Left cardiac atrium (tissue), 4 donors: ENCODE results near the gene KRT80. TPM values are rescaled to one million over a fixed set of nuclear protein-coding genes. Genes with fewer than 3 reads are reported as not detected.

Experiments used
- ATAC-seq, 2 donors: fragments of 200-7000 bp; cut with Tn5 transposase; one replicate each; pipeline ENCODE4 v1.9.1; 2020; ENCODE audit warnings: mild to moderate bottlenecking in 2 of 2, moderate library complexity in 2 of 2
- DNase-seq: peaks from one replicate; pipeline ENCODE4 v3.0.0-alpha.2; 2020
- intact Hi-C, 2 donors: fragments of 100-400 bp; cut with DNase I; formaldehyde crosslinking; loops; one replicate each; pipeline versions ENCODE4 v1.14.1 to v1.15.1; 2022 to 2023
- total RNA-seq, 2 donors: library from RNA; stranded (reverse); fragmentation: NEBNext Ultra II Directional; extraction: Animal tissue kit (Norgen Biotek cat#: 25700); gene quantifications; one replicate each; pipeline ENCODE4 v1.2.1, GENCODE V29; 2021
- donor health status: DM: no; HTN: yes; CAD: no.
- donor health status: DM: no; HTN: yes; CAD: no; lungs with severe emphysema.
- donor health status: DM: yes; HTN: yes; CAD: no.
- donor health status: Dilated cardiomyopathy.

KRT80 gene
- total RNA-seq, 2 donors from 2014 or later: 0.44 TPM; not detected in 1

DNA sequence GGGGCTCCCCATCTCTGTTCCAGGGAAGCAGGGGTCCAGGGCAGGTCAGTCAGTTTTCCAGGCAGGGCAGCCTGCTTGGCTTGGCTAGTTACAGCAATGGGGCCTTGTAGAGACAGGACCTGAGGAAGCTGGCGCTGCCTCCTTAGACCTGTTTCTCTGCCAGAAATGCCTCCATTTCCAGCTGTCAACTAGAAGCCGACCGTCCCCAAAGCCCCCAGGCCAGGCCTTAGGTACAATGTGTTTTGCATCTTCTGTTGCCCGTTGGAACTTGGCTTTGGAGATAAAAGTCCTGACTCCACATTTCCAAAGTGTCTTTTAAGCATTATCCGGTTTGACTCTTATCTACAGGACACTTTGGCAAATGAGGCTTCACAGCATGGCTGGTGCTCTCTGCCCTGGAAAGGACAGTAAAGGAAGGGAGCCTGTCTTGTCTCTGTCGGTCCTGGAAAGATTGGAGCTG is 42.6 kb downstream of the KRT80 start:
- ATAC-seq: no peak
- intact Hi-C loops: no loop called here
- DNase-seq: no peak

DNA sequence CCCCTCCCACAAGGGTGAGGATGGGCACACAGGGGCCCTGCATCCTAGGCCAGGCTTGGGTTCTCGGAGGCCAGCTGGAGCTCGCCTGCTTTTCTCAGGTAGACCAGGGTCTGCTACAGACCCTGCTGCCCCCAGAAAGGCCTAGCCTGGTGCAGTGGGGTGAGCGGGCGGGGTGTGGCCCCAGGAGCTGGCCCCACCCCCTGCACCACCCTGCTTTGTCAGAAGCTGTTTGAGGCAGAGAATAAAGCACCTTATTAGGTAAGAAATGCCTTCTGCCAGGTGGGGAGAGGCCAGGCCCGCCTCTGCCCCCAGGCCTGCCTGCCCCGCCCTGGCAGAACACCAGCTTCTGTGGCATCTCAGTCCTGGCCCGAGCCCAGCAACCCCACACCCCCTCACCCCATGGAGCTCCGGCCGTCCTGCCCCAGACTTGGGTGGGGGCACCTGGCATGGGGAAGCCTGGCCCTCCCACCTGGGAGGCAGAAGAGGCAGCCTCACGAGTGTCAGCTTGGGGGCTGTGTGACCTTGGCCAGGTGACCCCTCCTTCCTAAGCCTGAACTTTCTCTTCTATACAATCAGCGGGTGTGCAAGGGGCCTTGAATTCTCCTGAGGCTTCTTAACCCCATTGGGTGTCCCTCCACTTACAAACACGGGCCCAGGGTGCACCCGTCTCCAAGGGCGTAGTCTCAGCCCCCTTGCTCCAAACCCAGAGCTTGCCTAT is 43.2 kb downstream of the KRT80 start:
- peak in 1 of 2 donors; percentile 2 for ATAC-seq
- no peak for DNase-seq
- intact Hi-C loops: no loop called here

DNA sequence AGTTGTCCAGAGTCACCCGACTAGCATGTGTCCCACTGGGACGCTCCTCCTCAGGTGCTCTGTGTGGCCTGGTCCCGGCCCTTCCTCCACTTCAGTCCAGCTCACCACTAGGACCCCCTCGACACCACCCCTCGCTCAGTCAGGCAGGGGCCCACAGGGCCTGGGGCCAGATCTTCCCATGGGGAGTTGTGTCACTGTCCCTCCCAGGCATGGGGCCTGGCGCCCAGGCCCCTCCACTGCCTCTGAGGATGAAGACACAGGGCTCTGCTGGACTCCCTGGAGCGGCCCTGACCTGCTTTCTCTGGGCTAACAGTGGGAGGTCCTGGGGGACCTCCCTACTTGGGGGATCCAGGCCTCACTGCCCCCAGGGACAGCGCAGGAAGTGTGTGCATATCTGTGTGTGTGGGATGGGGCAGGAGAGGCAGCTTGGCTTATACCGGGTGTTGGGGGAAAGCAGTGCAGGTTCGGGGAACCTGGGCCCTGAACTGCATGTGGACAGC is 43.8 kb downstream of the KRT80 start:
- DNase-seq: no peak
- intact Hi-C loops: no loop called here
- ATAC-seq: no peak

DNA sequence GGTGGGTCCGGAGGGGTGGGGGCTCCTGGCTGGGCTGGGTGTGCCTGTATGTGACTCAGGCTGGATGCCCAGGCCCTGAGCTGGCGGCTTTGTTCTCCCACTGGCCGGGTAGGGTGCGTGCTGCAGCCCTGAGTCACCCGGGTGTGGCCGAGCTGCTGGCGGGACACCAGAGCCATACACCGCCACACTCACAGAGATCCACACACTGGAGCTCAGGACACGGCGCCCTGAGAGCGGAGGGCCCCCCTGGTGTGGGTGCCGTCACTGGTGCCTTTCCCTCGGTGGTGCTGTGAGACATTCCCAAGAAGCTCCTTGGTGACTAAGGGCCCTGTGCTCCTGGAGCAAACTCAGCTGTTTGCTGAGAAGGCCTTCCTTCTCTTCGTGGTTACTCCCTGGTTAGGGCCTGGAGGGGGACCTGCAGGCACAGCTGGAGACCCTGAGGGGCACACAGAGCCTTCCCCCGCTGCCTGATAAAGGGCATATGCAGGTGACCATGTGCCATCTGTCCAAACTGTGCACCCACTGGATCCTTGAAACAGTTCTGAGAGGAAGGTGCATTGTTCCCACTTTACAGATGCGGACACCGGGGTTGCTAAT is 44.3 kb downstream of the KRT80 start:
- ATAC-seq (peak; percentile 70 to 90), DNase-seq (peak; percentile 94)
- intact Hi-C loops: no loop called here

DNA sequence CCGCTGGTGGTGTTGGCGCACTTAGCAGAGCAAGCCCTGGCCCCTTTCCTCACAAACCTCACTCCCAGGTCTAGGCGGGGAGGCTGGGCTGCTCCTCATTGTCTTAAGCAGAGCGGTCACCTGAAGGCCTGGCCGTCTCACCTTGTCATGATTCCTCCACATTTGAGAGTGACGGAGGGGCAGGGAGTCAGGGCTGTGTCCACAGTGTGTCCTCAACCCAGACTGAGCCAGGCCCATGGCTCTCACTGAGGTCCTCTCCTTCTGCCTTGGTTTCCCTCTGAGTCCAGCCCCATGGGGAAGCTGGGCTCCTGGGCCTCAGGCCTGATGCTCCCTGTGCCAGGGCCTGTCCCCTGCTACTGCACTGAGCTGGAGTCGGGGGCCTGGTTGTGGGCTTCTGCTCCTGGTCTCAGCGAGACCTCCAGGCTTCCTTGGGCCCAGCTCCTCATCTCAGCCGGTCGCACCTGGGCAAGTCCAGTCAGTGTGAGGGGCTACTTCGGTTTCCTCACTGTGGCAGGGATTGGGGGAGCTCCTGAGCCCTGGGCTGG is 44.9 kb downstream of the KRT80 start:
- no peak for DNase-seq
- ATAC-seq: no peak
- intact Hi-C loops: no loop called here

DNA sequence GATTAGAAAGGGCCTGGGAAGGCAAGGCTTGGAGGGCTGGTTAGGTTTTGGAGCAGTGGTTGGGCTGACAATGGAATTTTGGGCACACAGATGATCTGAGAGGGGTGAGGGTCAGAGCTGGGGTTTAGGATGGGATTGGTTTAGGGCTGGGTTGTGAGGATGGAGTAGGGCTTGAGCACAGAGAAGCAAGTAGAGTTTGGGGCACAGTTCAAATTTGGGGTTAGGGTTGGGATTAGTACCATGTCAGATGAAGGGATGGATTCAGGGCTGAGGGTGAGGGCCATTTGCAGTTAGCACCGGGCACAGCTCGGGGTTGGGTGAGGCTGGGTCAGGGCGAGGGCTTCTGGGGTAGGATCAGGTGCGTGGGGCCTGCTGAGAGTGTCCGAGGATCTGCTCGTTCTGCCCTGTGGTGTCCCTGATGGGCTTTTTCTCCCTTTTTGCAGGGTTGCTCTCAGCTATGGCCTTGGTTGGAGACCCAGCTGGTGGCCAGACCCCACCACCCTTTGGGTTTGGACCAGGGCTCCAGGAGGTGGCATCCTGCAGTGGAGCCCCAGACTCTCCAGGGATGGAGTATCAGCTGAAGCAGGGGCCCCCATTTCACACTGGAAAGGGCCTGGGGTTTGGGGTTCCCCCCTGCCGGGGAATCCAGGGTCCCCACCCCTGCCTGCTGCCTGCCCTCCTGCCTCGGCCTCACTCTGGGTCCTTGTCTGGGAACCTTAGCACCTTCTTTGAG is 45.6 kb downstream of the KRT80 start:
- ATAC-seq: no peak
- no peak for DNase-seq
- intact Hi-C loops: no loop called here

DNA sequence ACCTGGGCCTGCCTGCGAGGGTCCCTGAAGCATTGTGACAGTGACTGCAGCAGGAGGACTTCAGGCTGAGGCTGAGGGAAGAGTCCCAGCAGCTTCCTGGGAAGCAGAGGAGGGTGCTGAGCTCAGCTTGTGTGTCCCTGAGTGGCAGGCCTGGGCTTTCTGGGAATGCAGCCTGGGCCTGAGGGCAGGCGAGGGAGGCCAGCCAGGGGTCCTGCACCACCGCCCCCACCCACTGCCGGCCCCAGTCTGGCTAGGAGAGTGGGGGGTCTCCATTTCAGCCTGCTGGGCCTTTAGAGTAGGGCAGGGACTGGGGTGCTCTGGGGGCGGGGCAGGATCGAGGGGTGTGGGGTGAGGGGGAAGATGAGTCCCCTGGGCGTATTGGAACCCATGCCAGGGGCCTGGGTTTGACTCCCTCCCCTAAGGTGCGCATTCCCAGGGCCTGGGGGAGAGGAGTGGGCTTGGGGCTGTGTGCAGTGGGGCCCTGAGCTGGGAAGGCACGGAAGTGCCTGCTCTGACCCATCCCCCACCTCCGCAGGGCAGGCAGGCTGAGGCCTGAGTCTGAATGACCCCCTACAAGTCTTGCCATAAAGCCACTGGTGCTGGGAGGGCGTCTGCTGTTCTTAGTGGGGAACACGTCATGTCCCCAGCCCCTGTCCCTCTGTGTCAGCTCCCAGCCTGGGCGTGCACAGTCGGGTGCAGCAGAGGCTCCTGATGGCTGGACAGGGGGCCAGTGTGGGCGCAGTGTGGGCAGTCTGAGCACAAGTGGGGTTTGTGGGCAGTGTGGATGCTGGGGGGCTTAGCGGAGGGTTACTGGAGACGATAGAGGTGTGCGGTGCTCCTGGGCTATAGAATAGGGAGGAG is 46.4 kb downstream of the KRT80 start:
- intact Hi-C loops: no loop called here
- no peak for DNase-seq

DNA sequence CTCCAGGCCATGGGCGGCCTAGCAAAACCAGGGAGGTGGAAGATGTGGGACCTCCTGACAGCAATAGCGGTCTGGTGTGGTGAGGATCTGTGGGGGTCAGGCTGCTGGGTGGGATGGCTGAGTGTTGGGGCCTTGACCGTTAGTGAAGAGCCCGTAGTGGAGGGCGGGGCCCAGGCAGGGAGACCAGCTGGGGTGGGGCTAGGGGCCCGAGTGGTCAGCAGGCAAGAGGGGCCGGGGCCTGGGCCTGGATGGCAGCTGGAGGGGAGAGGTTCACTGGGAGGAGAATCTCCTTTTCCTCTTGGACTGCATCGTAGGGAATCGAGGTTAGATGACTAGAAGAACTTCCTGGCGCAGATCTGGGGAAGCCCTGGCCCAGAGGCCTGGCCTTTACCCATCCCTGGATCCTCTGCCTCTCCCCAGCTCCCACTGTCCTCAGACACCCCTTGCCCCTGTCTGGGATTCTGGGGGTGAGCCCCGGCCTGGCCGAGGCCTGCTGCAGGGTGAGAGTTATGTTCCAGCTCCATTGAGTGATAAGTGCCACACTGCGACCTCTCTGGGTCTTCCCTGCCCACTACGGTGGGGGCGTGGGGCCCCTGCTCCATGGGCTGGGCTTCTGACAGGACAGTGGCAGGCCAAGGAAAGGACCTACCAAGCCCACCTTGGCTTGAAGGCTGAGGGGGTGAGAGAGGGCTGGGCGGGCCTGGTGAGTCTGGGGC is 47.1 kb downstream of the KRT80 start:
- DNase-seq (no peak), ATAC-seq (no peak)
- intact Hi-C loops: no loop called here

More for the DNA sequence above, 46.4 kb downstream of the KRT80 start:
- no peak for ATAC-seq

DNA sequence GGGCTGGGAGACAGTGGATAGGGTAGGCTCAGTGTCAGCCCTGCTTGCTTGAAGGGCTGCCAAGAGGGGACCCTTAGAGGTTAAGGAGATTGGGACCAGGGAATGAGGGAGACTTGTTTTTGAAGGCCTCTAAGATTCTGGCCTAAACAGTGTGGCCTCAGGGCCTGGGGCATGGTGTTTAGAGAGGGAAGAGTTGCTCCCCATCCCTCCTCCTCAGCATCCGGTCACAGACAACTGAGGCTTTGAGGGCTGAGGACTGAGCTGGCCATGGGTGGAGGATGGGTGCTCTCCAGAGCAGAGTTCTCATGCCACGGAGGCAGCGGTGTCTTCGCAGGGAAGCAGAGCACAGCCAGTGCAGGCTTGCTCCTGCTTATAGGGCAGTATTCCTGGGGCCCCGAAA is 49.4 kb downstream of the KRT80 start:
- intact Hi-C loops: no loop called here
- DNase-seq (no peak), ATAC-seq (no peak)

DNA sequence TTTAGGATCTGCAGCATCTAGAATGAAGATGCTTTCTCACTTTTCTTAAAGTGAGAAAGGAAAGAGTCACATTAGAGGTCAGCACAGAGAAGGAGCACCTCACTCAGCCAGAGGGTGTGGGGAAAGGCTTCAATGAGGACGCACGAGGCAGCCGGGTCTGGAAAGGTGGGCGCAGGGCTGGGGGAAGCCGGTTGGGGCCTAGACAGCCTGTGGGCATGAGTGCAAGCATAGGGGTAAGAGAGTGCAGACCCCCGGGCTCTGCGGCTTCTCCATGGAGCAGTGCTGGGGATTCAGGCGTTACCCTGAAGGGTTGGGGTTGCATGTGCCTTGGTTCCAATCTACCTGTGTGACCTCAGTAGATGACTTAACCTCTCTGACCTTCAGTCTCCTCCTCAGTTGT is 49.9 kb downstream of the KRT80 start:
- no peak for DNase-seq
- intact Hi-C loops: no loop called here
- no peak for ATAC-seq

DNA sequence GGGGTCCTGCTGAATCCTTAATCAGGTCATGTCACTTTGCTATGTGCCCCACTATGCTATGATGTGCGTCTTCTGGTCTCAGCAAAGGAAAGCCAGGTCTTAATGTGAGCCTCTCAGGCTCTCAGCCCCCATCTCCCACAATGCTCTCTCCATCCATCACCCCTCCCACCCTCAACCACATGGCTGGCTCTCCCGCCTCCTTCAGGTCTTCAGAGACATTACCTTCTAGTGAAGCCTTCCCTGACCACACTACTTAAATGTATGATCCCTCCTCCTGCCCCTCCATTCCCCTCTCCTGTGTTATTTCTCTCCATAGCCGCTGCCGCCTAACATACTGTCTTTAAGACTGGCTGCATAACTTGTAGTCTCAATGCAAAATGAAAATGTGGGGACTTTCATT is 50.5 kb downstream of the KRT80 start:
- intact Hi-C loops: no loop called here
- ATAC-seq (no peak), DNase-seq (no peak)

DNA sequence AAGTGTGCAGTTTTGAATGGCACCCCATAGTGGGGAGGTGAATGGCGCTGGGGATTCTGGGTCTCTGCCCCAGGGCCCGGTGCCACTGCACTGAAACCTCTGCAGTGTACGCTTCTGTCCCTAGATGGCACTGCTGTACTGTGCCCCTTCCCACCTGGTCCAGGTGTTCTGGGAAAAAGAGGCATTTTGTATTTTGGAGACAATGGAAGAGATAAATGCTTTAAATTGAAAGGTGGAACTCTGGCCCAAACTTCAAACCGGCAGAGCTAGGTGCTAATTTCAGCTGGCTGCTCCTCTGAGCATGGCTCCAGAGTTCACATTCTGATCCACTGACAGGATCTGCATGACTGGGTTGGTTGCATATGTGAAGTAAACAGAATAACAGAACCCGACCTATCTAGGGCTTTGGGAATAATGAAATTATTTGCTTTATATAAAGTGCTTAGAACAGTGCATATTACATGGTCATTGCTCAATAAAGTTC is 52.2 kb downstream of the KRT80 start:
- DNase-seq (no peak), ATAC-seq (peak in 1 of 2 donors; percentile 60)
- intact Hi-C loops: no loop called here

DNA sequence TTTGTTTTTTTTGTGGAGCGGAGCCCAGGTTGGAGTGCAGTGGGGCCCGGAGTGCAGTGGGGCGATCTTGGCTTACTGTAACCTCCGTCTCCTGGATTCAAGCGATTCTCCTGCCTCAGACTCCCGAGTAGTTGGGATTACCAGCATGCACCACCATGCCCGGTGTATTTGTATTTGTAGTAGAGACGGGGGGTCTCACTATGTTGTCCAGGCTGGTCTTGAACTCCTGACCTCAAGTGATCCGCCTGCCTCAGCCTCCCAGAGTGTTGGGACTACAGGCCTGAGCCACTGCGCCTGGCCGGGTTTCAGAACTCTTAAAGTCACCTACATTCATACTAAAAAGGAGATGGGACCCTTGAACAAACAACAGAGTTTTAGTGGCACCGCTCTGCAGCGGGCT is 52.7 kb downstream of the KRT80 start:
- intact Hi-C loops: no loop called here
- no peak for DNase-seq
- no peak for ATAC-seq

DNA sequence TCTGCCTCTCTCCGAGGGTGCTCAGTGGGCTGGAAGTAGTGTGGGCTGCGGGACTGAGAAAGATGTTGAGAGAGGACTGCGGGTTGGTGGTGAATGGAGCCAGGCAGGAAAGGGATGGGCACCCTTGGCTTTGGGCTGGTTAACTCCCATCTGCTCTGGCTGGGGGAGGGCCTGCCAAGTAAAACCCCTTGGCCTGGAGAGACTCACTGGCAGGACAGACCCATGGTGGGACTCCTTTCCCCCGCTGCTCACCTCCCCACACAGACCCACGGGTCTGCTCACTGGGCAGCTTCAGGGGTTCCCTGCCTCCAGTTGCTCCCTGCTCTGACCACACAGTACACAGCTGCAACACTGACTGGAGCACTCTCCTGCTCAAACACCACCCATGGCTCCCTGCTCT is 54.1 kb downstream of the KRT80 start:
- no peak for ATAC-seq
- DNase-seq: peak; percentile 15
- intact Hi-C loops: no loop called here

DNA sequence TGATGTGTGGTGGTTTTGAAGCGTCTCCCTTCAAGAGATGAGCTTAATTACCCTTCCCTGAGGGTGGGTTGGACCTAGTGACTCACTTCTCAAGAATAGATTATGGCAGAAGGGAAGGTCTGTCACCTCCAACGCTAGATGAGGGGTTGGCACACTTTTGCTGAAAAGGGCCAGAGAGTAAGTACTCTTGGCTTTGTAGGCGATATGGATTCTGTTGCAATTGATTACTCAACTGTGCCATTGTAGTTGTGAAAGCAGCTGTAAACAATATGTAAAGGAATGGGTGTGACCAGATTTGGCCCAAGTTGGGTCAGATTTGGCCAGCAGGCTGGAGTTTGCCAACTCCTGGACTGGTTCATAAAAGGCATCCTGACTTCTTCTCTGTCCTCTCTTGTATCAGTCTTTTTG is 59.1 kb downstream of the KRT80 start:
- no peak for DNase-seq
- no peak for ATAC-seq
- intact Hi-C loops: no loop called here

DNA sequence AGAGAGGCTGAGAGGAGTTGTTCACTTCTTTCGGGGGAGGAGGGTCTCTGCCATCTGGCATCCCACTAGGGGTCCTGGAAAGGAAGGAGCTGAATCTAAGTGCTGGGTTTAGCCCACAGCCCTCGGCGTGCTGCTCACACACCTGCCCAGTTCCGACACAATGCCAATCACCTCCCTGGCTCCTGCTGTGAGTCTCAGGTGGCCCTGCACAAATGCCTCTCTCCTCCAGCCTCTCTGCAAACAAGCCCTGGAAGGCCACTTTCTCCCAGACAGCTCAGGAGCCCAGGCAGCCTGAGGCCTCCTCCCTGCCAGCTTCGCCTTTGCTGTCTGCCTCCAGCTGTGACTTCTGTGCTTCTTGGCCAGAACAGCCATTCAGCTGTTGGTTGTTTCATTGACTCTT is 61.1 kb downstream of the KRT80 start:
- intact Hi-C loops: no loop called here
- no peak for DNase-seq

DNA sequence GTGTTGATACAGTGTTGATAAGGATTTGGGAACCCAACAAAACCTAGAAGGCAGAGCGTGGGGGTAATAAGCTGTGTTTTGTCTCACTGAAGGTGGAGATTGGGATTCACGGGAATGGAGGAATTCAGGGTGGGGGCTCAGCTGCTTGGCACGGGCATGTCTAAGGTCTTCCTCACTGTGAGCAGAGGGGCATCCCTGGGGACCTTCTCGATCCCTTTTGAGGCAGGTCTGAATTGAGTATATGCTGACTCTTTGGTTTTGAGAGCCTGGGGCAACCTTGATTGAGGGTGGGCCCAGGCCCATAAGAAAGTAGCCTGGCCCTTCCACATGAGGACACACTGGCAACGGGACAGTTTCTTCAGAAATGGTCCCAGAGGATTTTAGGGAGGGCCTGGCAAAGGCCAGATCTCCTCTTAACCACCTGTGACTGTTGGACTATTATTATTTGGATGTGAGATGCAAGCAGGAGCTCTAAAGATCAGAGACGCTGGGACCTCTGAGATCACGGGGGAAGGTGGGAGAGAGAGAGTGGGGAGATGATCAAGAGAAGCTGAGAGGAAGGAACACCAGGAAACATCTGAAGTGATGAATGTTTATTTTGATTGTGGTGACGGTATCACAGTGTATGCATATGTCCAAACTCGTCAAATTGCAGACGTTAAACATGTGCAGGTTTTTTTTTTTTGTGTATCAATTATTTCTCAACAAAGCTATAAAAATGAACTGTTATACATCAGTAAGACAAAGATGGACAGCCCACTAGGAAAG is 63.9 kb downstream of the KRT80 start:
- DNase-seq: no peak
- no peak for ATAC-seq
- intact Hi-C loops: loop anchor here in 1 of 2 donors (10.0 kb wide), 1 partner anchor 123 kb away; the partner anchor contains the start of gene TAMALIN

More for the DNA sequence above, 61.1 kb downstream of the KRT80 start:
- ATAC-seq: no peak
